ENCODE data around the gene EIPR1. TPM values are rescaled to one million over a fixed set of nuclear protein-coding genes. Genes with fewer than 3 reads are reported as not detected.

Gene EIPR1
- total and polyA plus RNA-seq, 10 of the 15 experiments (the other 5 are each of a cell fraction or from before 2014, with no cell fraction given): 23.6 to 61.2 (median 42.2) TPM

DNA sequence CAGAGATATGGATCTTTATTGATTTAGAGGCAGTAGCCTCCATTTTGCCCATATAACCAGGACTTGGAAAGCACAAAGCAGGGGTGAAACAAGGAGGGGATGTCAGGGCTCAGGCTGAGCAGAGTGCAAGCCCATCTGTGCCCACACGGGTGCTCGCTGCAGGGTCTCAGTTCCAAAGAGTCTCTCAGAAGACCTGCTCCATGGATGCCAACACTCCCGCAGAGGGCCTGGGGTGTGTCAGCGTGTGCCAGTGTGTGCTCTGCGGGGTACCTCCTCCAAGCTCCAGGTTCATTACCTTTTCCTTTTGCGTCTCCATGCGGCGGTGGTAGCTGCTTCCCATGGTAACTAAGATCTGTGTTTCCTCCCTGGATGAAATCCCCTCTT, 107.5 kb downstream of the EIPR1 start:
- DNase-seq (ENCODE audit: low read depth, low spot score) (no peak), FAIRE-seq (no peak), ATAC-seq (no peak)
- TF ChIP-seq, protein P1, sequence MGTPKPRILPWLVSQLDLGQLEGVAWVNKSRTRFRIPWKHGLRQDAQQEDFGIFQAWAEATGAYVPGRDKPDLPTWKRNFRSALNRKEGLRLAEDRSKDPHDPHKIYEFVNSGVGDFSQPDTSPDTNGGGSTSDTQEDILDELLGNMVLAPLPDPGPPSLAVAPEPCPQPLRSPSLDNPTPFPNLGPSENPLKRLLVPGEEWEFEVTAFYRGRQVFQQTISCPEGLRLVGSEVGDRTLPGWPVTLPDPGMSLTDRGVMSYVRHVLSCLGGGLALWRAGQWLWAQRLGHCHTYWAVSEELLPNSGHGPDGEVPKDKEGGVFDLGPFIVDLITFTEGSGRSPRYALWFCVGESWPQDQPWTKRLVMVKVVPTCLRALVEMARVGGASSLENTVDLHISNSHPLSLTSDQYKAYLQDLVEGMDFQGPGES (IDR thresholded peaks at IDR 0.05): no peak
- TF ChIP-seq BRCA1 (IDR thresholded peaks at IDR 0.05; ENCODE audit: low read depth, low read length) (no peak), ZNF622 (IDR thresholded peaks at IDR 0.05) (no peak), YY1 (IDR thresholded peaks at IDR 0.05; ENCODE audit: low read depth, low read length) (no peak), ZNF217 (IDR thresholded peaks at IDR 0.05) (no peak), IKZF1 (conservative IDR thresholded peaks at IDR 0.05) (no peak), MEF2A (IDR thresholded peaks at IDR 0.05; ENCODE audit: insufficient read depth, low read depth, low read length) (no peak), FOS (IDR thresholded peaks at IDR 0.05; ENCODE audit: borderline replicate concordance, extremely low read depth, insufficient read length) (no peak), HDAC2 (IDR thresholded peaks at IDR 0.05) (no peak), IRF4 (IDR thresholded peaks at IDR 0.05; ENCODE audit: low read depth, low read length) (no peak), POLR2AphosphoS2 (IDR thresholded peaks at IDR 0.05; ENCODE audit: low read depth, low read length) (no peak), POLR2AphosphoS5 (IDR thresholded peaks at IDR 0.05; ENCODE audit: low read length) (no peak), CREM (IDR thresholded peaks at IDR 0.05; ENCODE audit: low read depth) (no peak), HDGF (IDR thresholded peaks at IDR 0.05) (no peak), RB1 (IDR thresholded peaks at IDR 0.05; ENCODE audit: borderline replicate concordance) (no peak), HCFC1 (IDR thresholded peaks at IDR 0.05; ENCODE audit: low read length) (no peak), GATAD2B (conservative IDR thresholded peaks at IDR 0.05; ENCODE audit: low read depth) (no peak)
- TF ChIP-seq, protein P2, sequence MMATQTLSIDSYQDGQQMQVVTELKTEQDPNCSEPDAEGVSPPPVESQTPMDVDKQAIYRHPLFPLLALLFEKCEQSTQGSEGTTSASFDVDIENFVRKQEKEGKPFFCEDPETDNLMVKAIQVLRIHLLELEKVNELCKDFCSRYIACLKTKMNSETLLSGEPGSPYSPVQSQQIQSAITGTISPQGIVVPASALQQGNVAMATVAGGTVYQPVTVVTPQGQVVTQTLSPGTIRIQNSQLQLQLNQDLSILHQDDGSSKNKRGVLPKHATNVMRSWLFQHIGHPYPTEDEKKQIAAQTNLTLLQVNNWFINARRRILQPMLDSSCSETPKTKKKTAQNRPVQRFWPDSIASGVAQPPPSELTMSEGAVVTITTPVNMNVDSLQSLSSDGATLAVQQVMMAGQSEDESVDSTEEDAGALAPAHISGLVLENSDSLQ (IDR thresholded peaks at IDR 0.05): no peak
- TF ChIP-seq, protein P3, sequence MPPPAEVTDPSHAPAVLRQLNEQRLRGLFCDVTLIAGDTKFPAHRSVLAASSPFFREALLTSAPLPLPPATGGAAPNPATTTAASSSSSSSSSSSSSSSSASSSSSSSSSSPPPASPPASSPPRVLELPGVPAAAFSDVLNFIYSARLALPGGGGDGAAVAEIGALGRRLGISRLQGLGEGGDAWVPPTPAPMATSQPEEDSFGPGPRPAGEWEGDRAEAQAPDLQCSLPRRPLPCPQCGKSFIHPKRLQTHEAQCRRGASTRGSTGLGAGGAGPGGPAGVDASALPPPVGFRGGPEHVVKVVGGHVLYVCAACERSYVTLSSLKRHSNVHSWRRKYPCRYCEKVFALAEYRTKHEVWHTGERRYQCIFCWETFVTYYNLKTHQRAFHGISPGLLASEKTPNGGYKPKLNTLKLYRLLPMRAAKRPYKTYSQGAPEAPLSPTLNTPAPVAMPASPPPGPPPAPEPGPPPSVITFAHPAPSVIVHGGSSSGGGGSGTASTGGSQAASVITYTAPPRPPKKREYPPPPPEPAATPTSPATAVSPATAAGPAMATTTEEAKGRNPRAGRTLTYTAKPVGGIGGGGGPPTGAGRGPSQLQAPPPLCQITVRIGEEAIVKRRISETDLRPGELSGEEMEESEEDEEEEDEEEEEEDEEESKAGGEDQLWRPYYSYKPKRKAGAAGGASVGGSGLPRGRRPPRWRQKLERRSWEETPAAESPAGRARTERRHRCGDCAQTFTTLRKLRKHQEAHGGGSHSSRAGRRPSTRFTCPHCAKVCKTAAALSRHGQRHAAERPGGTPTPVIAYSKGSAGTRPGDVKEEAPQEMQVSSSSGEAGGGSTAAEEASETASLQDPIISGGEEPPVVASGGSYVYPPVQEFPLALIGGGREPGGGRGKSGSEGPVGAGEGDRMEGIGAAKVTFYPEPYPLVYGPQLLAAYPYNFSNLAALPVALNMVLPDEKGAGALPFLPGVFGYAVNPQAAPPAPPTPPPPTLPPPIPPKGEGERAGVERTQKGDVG (CRISPR knock-in tag; IDR thresholded peaks at IDR 0.05): no peak
- TF ChIP-seq, protein P4, sequence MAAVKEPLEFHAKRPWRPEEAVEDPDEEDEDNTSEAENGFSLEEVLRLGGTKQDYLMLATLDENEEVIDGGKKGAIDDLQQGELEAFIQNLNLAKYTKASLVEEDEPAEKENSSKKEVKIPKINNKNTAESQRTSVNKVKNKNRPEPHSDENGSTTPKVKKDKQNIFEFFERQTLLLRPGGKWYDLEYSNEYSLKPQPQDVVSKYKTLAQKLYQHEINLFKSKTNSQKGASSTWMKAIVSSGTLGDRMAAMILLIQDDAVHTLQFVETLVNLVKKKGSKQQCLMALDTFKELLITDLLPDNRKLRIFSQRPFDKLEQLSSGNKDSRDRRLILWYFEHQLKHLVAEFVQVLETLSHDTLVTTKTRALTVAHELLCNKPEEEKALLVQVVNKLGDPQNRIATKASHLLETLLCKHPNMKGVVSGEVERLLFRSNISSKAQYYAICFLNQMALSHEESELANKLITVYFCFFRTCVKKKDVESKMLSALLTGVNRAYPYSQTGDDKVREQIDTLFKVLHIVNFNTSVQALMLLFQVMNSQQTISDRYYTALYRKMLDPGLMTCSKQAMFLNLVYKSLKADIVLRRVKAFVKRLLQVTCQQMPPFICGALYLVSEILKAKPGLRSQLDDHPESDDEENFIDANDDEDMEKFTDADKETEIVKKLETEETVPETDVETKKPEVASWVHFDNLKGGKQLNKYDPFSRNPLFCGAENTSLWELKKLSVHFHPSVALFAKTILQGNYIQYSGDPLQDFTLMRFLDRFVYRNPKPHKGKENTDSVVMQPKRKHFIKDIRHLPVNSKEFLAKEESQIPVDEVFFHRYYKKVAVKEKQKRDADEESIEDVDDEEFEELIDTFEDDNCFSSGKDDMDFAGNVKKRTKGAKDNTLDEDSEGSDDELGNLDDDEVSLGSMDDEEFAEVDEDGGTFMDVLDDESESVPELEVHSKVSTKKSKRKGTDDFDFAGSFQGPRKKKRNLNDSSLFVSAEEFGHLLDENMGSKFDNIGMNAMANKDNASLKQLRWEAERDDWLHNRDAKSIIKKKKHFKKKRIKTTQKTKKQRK (IDR thresholded peaks at IDR 0.05; ENCODE audit: low read depth, low read length): no peak
- ChIA-PET RAD21 (ENCODE audit: unreplicated experiment) (no interaction called here), CTCF (no interaction called here), SMC1A (ENCODE audit: uncharacterized antibody, unreplicated experiment) (no interaction called here), POLR2A (no interaction called here)
- in situ Hi-C loops (cut with MboI) (no loop called here), intact Hi-C loops (cut with micrococcal nuclease; ENCODE audit: unreplicated experiment) (no loop called here)
- BruUV-seq (replicated peaks): no TSS peak
- H2AFZ ChIP-seq (ENCODE audit: control insufficient read depth, low read depth, low read length): no peak overlapping the region
- peaks cover 3% of the 10 kb centered on the region for H3K9me3 ChIP-seq (replicated peaks; ENCODE audit: control insufficient read depth, insufficient read depth, low read length)
- H3K4me3 ChIP-seq: no peak overlapping the region
- no peaks in the 10 kb centered on the region for H3K4me1 ChIP-seq (ENCODE audit: control insufficient read depth, insufficient read depth, low read length)
- H3K79me2 ChIP-seq (ENCODE audit: control insufficient read depth, insufficient read depth, low read length): no peaks in the 10 kb centered on the region
- H4K20me1 ChIP-seq (ENCODE audit: control insufficient read depth, insufficient read depth): no peaks in the 10 kb centered on the region
- WGBS (ENCODE audit: insufficient coverage, insufficient replicate concordance, low lambda C conversion rate, missing lambda C conversion rate): 100% methylated on average over 8 of the region's 8 CpGs
- no peaks in the 10 kb centered on the region for H3K27me3 ChIP-seq (replicated peaks in 1 of 2; ENCODE audit: control insufficient read depth in 2 of 2, insufficient read depth in 2 of 2, low read length in 1 of 2)
- H3K4me2 ChIP-seq (ENCODE audit: control insufficient read depth, insufficient read depth): no peak overlapping the region
- no peak overlapping the region for H3K9ac ChIP-seq (ENCODE audit: control insufficient read depth, insufficient read depth, low read length)
- peaks cover 0 to 5% of the 10 kb centered on the region in 2 experiments; a peak in 2 of 4 replicates for H3K36me3 ChIP-seq (ENCODE audit: control insufficient read depth in 2 of 2, insufficient read depth in 2 of 2, low read length in 1 of 2)
- H3K27ac ChIP-seq (ENCODE audit: control insufficient read depth, insufficient read depth): no peak overlapping the region
